NB4 (cell line): ENCODE data around the gene CSRP1.
"Not testable (repeated sequence)": the region's sequence is repeated elsewhere in the genome, so short reads cannot be mapped to it uniquely, and the experiment has no call there.

Source experiments
- DNase-seq: peaks from one replicate; pipeline ENCODE4 v3.0.0; 2010; ENCODE audit warnings: low read depth
- H3K4me3 ChIP-seq: one replicate; pipeline ENCODE4 v1.5.1; 2011; ENCODE audit warnings: mild to moderate bottlenecking, low read depth, low read length, moderate library complexity
- CTCF ChIP-seq: IDR thresholded peaks from one replicate; pipeline ENCODE4 v1.5.1; 2012; ENCODE audit warnings: low read depth, low read length
- MAX ChIP-seq: IDR thresholded peaks from 2 replicates; pipeline ENCODE4 v1.6.1; 2011; ENCODE audit warnings: low read depth, low read length
- MYC ChIP-seq: IDR thresholded peaks from 2 replicates; pipeline ENCODE4 v1.6.1; 2011; ENCODE audit warnings: low read depth, low read length
- POLR2A ChIP-seq: IDR thresholded peaks from 2 replicates; pipeline ENCODE4 v1.6.1; 2011; ENCODE audit warnings: mild to moderate bottlenecking; ENCODE audit not compliant: insufficient read length; ENCODE audit errors: extremely low read depth

CSRP1 gene

GRCh38 chr1:201552941-201553351, 46.0 kb upstream of the CSRP1 start:
- DNase-seq = no peak
- TF ChIP-seq MAX (no peak), MYC (no peak), POLR2A (no peak), CTCF (no peak)
- no peak overlapping the region for H3K4me3 ChIP-seq

GRCh38 chr1:201551877-201552731, 45.2 kb upstream of the CSRP1 start:
- no peak for TF ChIP-seq MYC
- TF ChIP-seq MAX = no peak
- no peak for TF ChIP-seq POLR2A
- no peak for TF ChIP-seq CTCF
- peak; percentile 74 for DNase-seq
- H3K4me3 ChIP-seq = no peak overlapping the region

GRCh38 chr1:201551096-201551495, 44.2 kb upstream of the CSRP1 start:
- TF ChIP-seq CTCF (no peak), POLR2A (no peak), MYC (no peak), MAX (no peak)
- no peak overlapping the region for H3K4me3 ChIP-seq
- no peak for DNase-seq

- DNase-seq, H3K4me3 ChIP-seq: not testable (repeated sequence)
Measured at GRCh38 chr1:201549522-201549921, 42.6 kb upstream of the CSRP1 start.

GRCh38 chr1:201545851-201546492, 39.0 kb upstream of the CSRP1 start:
- peak; percentile 34 for DNase-seq
- H3K4me3 ChIP-seq = no peak overlapping the region
- TF ChIP-seq CTCF (peak; percentile 25), MAX (no peak)

GRCh38 chr1:201544710-201545109, 37.8 kb upstream of the CSRP1 start:
- no peak overlapping the region for H3K4me3 ChIP-seq
- DNase-seq = no peak

More at GRCh38 chr1:201544710-201545109, 37.8 kb upstream of the CSRP1 start:
- TF ChIP-seq CTCF (no peak), MAX (no peak), POLR2A (no peak), MYC (no peak)
